GM19452 (cell line): ENCODE results near the gene CCDC197.

Source experiments
- ATAC-seq: cut with Tn5 transposase; IDR thresholded peaks from one replicate; pipeline ENCODE4 v1.9.1; 2021; ENCODE audit not compliant: unreplicated experiment

CCDC197 gene

GRCh38 chr14:93977171-93977570 is 19.9 kb upstream of the CCDC197 start:
- ATAC-seq: no peak

- peak; percentile 64 for ATAC-seq
Measured at GRCh38 chr14:93977790-93978581, 19.1 kb upstream of the CCDC197 start.

GRCh38 chr14:93978735-93979134 is 18.4 kb upstream of the CCDC197 start:
- ATAC-seq: no peak

GRCh38 chr14:93980456-93981201 is 16.5 kb upstream of the CCDC197 start:
- no peak for ATAC-seq

GRCh38 chr14:93981316-93982229 is 15.5 kb upstream of the CCDC197 start:
- no peak for ATAC-seq

- no peak for ATAC-seq
Measured at GRCh38 chr14:93982230-93983007, 14.7 kb upstream of the CCDC197 start.

GRCh38 chr14:93984070-93984469 is 13.0 kb upstream of the CCDC197 start:
- ATAC-seq: no peak

- ATAC-seq: no peak
Measured at GRCh38 chr14:93984987-93985410, 12.1 kb upstream of the CCDC197 start.

- ATAC-seq: no peak
Measured at GRCh38 chr14:93986955-93987354, 10.1 kb upstream of the CCDC197 start.

- ATAC-seq: no peak
Measured at GRCh38 chr14:93987376-93987775, 9.7 kb upstream of the CCDC197 start.

GRCh38 chr14:93987815-93988476 is 9.2 kb upstream of the CCDC197 start:
- no peak for ATAC-seq

- no peak for ATAC-seq
Measured at GRCh38 chr14:93989939-93990338, 7.2 kb upstream of the CCDC197 start.

GRCh38 chr14:93991212-93991611 is 5.9 kb upstream of the CCDC197 start:
- no peak for ATAC-seq

- ATAC-seq: no peak
Measured at GRCh38 chr14:93991649-93992048, 5.5 kb upstream of the CCDC197 start.

- no peak for ATAC-seq
Measured at GRCh38 chr14:93993382-93993781, 3.7 kb upstream of the CCDC197 start.

GRCh38 chr14:93994919-93995682 is 2.0 kb upstream of the CCDC197 start:
- ATAC-seq: no peak

GRCh38 chr14:93996130-93996695 is 888 bp upstream of the CCDC197 start:
- ATAC-seq: no peak

GRCh38 chr14:93997916-93998870 is 1.1 kb downstream of the CCDC197 start:
- ATAC-seq: no peak
